ENCODE data around the gene FIG4. TPM values are rescaled to one million over a fixed set of nuclear protein-coding genes. Genes with fewer than 3 reads are reported as not detected.
A peak's percentile ranks its signal among the peaks of the same experiment; 100 is the strongest.
"Not testable (repeated sequence)": the region's sequence is repeated elsewhere in the genome, so short reads cannot be mapped to it uniquely, and the experiment has no call there.

The FIG4 gene
- total and polyA plus RNA-seq, 4 donors, result 10.8 to 20.4 (median 15.5) TPM

DNA sequence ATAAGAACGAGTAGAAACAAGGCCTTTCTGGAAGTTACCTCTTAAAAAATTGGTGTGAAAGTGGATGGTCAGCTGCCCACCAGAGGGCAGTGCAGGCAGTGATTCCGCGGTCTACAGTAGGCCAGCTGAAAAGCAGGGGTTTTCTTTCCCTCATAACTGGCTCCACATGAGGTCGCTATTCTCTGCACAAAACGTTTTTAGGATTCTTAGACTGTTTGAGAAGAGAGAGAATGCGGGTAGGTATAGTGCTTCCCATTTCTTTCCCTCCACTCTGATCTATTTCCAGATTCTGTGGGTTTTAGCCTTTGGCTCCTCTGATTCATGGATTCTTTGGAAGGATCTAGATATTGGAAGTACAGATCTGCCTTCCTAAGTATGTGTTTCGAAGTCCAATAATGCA, 14.2 kb downstream of the FIG4 start:
- peak; percentile 98 for TF ChIP-seq CTCF (IDR thresholded peaks at IDR 0.05; ENCODE audit: control extremely low read depth, extremely low read depth)
- peaks cover 0 to 4% (median 0%) of the 10 kb centered on the region in 5 donors for H3K4me1 ChIP-seq (ENCODE audit: control insufficient read depth in 5 of 5, insufficient read depth in 5 of 5, low read length in 5 of 5)
- 15 to 16% methylated on average over 7 of the region's 7 CpGs for WGBS, 2 donors

DNA sequence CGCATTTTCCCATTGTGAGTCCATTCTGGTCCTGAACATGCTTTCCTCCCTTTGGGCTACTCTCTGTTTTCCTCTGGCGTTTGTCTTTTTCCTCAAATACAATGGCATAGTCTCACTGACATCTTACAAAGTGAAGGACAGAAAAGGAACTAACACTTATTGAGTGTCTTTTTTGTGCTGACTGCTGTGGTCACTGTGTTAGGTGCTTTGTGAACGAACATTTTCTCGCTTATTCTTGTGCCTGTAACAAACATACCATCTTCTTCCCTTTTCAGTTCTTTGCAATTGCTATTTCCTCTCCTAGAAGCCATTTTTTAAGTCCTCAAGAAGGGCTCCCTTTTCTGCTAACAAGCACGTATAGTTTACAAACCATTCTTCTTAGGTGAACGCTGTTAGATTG, 15.4 kb downstream of the FIG4 start:
- 51 to 58% methylated on average over 6 of the region's 6 CpGs for WGBS, 2 donors
- H3K27me3 ChIP-seq (ENCODE audit: control insufficient read depth in 3 of 3, insufficient read depth in 3 of 3, low read length in 2 of 3), result no peaks in the 10 kb centered on the region

More for the DNA sequence above, 14.2 kb downstream of the FIG4 start:
- no peak overlapping the region for H3K27ac ChIP-seq (ENCODE audit: low read depth in 1 of 2, low read length in 1 of 2)
- H3K9me3 ChIP-seq (ENCODE audit: control insufficient read depth in 4 of 4, insufficient read depth in 3 of 4, low read length in 3 of 4), result peaks cover 0 to 3% (median 0%) of the 10 kb centered on the region in 4 donors
- H3K27me3 ChIP-seq (ENCODE audit: control insufficient read depth in 3 of 3, insufficient read depth in 3 of 3, low read length in 2 of 3), result no peaks in the 10 kb centered on the region
- DNase-seq, result peak; percentile 84 to 93 (median 91)
- peak; percentile 97 for ATAC-seq (ENCODE audit: insufficient read depth, low FRiP score)
- H3K36me3 ChIP-seq (ENCODE audit: control insufficient read depth in 4 of 4, insufficient read depth in 4 of 4, low read length in 4 of 4), result no peaks in the 10 kb centered on the region
- H3K9ac ChIP-seq (ENCODE audit: insufficient read depth in 1 of 2, low read length in 2 of 2), result no peak overlapping the region
- no peak overlapping the region for H3K4me3 ChIP-seq

GRCh38 chr6:109708099-109708498, 17.0 kb downstream of the FIG4 start:
- not testable (repeated sequence) for H3K36me3 ChIP-seq (ENCODE audit: control insufficient read depth in 4 of 4, insufficient read depth in 4 of 4, low read length in 4 of 4); H3K4me3 ChIP-seq; H3K27ac ChIP-seq (ENCODE audit: low read depth in 1 of 2, low read length in 1 of 2); ATAC-seq (ENCODE audit: insufficient read depth, low FRiP score); DNase-seq; H3K27me3 ChIP-seq (ENCODE audit: control insufficient read depth in 3 of 3, insufficient read depth in 3 of 3, low read length in 2 of 3); H3K9me3 ChIP-seq (ENCODE audit: control insufficient read depth in 4 of 4, insufficient read depth in 3 of 4, low read length in 3 of 4); H3K9ac ChIP-seq (ENCODE audit: insufficient read depth in 1 of 2, low read length in 2 of 2); H3K4me1 ChIP-seq (ENCODE audit: control insufficient read depth in 5 of 5, insufficient read depth in 5 of 5, low read length in 5 of 5)
- WGBS, 2 donors, result 94 to 96% methylated on average over 2 of the region's 2 CpGs

More for the DNA sequence above, 15.4 kb downstream of the FIG4 start:
- peaks cover 0 to 2% (median 0%) of the 10 kb centered on the region in 5 donors for H3K4me1 ChIP-seq (ENCODE audit: control insufficient read depth in 5 of 5, insufficient read depth in 5 of 5, low read length in 5 of 5)
- H3K9ac ChIP-seq (ENCODE audit: insufficient read depth in 1 of 2, low read length in 2 of 2), result no peak overlapping the region
- H3K4me3 ChIP-seq, result no peak overlapping the region
- ATAC-seq (ENCODE audit: insufficient read depth, low FRiP score), result no peak
- DNase-seq, result no peak
- H3K27ac ChIP-seq (ENCODE audit: low read depth in 1 of 2, low read length in 1 of 2), result no peak overlapping the region
- TF ChIP-seq CTCF (IDR thresholded peaks at IDR 0.05; ENCODE audit: control extremely low read depth, extremely low read depth), result no peak
- H3K36me3 ChIP-seq (ENCODE audit: control insufficient read depth in 4 of 4, insufficient read depth in 4 of 4, low read length in 4 of 4), result no peaks in the 10 kb centered on the region
- H3K9me3 ChIP-seq (ENCODE audit: control insufficient read depth in 4 of 4, insufficient read depth in 3 of 4, low read length in 3 of 4), result peaks cover 0 to 3% (median 0%) of the 10 kb centered on the region in 4 donors

- ATAC-seq (ENCODE audit: insufficient read depth, low FRiP score), result no peak
- Histone ChIP-seq H3K36me3 (ENCODE audit: control insufficient read depth in 4 of 4, insufficient read depth in 4 of 4, low read length in 4 of 4) (peaks cover 0 to 3% (median 0%) of the 10 kb centered on the region in 4 donors), H3K27me3 (ENCODE audit: control insufficient read depth in 3 of 3, insufficient read depth in 3 of 3, low read length in 2 of 3) (no peaks in the 10 kb centered on the region), H3K9me3 (ENCODE audit: control insufficient read depth in 4 of 4, insufficient read depth in 3 of 4, low read length in 3 of 4) (peaks cover 0 to 3% (median 0%) of the 10 kb centered on the region in 4 donors), H3K4me1 (ENCODE audit: control insufficient read depth in 5 of 5, insufficient read depth in 5 of 5, low read length in 5 of 5) (no peaks in the 10 kb centered on the region), H3K27ac (ENCODE audit: low read depth in 1 of 2, low read length in 1 of 2) (no peak overlapping the region), H3K9ac (ENCODE audit: insufficient read depth in 1 of 2, low read length in 2 of 2) (no peak overlapping the region), H3K4me3 (no peak overlapping the region)
- DNase-seq, result no peak
- WGBS, 2 donors, result 92 to 99% methylated on average over 8 of the region's 8 CpGs
- no peak for TF ChIP-seq CTCF (IDR thresholded peaks at IDR 0.05; ENCODE audit: control extremely low read depth, extremely low read depth)
Measured at GRCh38 chr6:109713097-109713496, 22.0 kb downstream of the FIG4 start.

Measured in lung (tissue), 12 donors.